Parathyroid adenoma (tissue), 2 donors: Measurements from ENCODE around the gene ST6GALNAC4.

Experiments used
- H2AFZ ChIP-seq: fragments of 300-600 bp; sonication (generic); one replicate; pipeline ENCODE4 v1.7.0; 2017; ENCODE audit warnings: antibody characterized with exemption, mild to moderate bottlenecking
- H3K27ac ChIP-seq: fragments of 300-600 bp; sonication (generic); one replicate; pipeline ENCODE4 v1.7.0; 2017
- H3K27me3 ChIP-seq: fragments of 300-600 bp; sonication (generic); one replicate; pipeline ENCODE4 v1.7.0; 2017; ENCODE audit warnings: low read length; ENCODE audit not compliant: control insufficient read depth, insufficient read depth
- H3K36me3 ChIP-seq: fragments of 300-600 bp; sonication (generic); one replicate; pipeline ENCODE4 v1.7.0; 2017; ENCODE audit warnings: low read length; ENCODE audit not compliant: control insufficient read depth, insufficient read depth
- H3K4me1 ChIP-seq: fragments of 300-600 bp; sonication (generic); one replicate; pipeline ENCODE4 v1.7.0; 2017; ENCODE audit warnings: control low read depth
- H3K4me2 ChIP-seq: fragments of 300-600 bp; sonication (generic); one replicate; pipeline ENCODE4 v1.7.0; 2017; ENCODE audit warnings: low read length
- H3K4me3 ChIP-seq: fragments of 300-600 bp; sonication (generic); one replicate; pipeline ENCODE4 v1.7.0; 2017; ENCODE audit warnings: low read depth, low read length
- H3K79me2 ChIP-seq: fragments of 300-600 bp; sonication (generic); one replicate; pipeline ENCODE4 v1.7.0; 2017; ENCODE audit warnings: control low read depth
- H3K9ac ChIP-seq: fragments of 300-600 bp; sonication (generic); one replicate; pipeline ENCODE4 v1.7.0; 2017; ENCODE audit warnings: mild to moderate bottlenecking
- H3K9me3 ChIP-seq: fragments of 300-600 bp; sonication (generic); one replicate; pipeline ENCODE4 v1.7.0; 2017; ENCODE audit warnings: low read length; ENCODE audit not compliant: control insufficient read depth
- CTCF ChIP-seq: fragments of 300-600 bp; sonication (generic); IDR thresholded peaks from one replicate; pipeline ENCODE4 v1.7.0; 2017; ENCODE audit warnings: antibody characterized with exemption, mild to moderate bottlenecking
- donor health status: primary hyperparathyroidism.

The ST6GALNAC4 gene

GRCh38 chr9:127942216-127943010 lies 25.6 kb upstream of the ST6GALNAC4 start:
- no peaks in the 10 kb centered on the region for H3K79me2 ChIP-seq
- no peak overlapping the region for H3K27ac ChIP-seq
- peak; percentile 64 for TF ChIP-seq CTCF
- H3K9ac ChIP-seq, result no peak overlapping the region
- H3K36me3 ChIP-seq, result no peaks in the 10 kb centered on the region
- no peaks in the 10 kb centered on the region for H3K9me3 ChIP-seq
- no peaks in the 10 kb centered on the region for H3K4me1 ChIP-seq
- no peaks in the 10 kb centered on the region for H3K27me3 ChIP-seq
- H3K4me2 ChIP-seq, result no peak overlapping the region
- H3K4me3 ChIP-seq, result no peak overlapping the region
- H2AFZ ChIP-seq, result no peak overlapping the region

GRCh38 chr9:127941961-127942215 lies 25.0 kb upstream of the ST6GALNAC4 start:
- Histone ChIP-seq H3K4me3 (no peak overlapping the region), H3K9ac (no peak overlapping the region), H3K27ac (no peak overlapping the region), H2AFZ (no peak overlapping the region), H3K79me2 (peaks cover 2% of the 10 kb centered on the region), H3K9me3 (no peaks in the 10 kb centered on the region), H3K36me3 (no peaks in the 10 kb centered on the region), H3K4me2 (no peak overlapping the region), H3K27me3 (no peaks in the 10 kb centered on the region), H3K4me1 (no peaks in the 10 kb centered on the region)
- no peak for TF ChIP-seq CTCF

- no peak overlapping the region for H3K9ac ChIP-seq
- no peak overlapping the region for H3K4me2 ChIP-seq
- no peaks in the 10 kb centered on the region for H3K27me3 ChIP-seq
- H3K36me3 ChIP-seq, result no peaks in the 10 kb centered on the region
- no peak overlapping the region for H3K4me3 ChIP-seq
- H3K79me2 ChIP-seq, result peaks cover 3% of the 10 kb centered on the region
- H2AFZ ChIP-seq, result no peak overlapping the region
- H3K27ac ChIP-seq, result no peak overlapping the region
- no peaks in the 10 kb centered on the region for H3K4me1 ChIP-seq
- no peak for TF ChIP-seq CTCF
- H3K9me3 ChIP-seq, result no peaks in the 10 kb centered on the region
Observed at GRCh38 chr9:127941062-127941960, 24.5 kb upstream of the ST6GALNAC4 start.

- no peaks in the 10 kb centered on the region for H3K27me3 ChIP-seq
- H3K79me2 ChIP-seq, result peaks cover 5% of the 10 kb centered on the region
- H3K36me3 ChIP-seq, result no peaks in the 10 kb centered on the region
- no peak overlapping the region for H3K27ac ChIP-seq
- no peak overlapping the region for H3K4me2 ChIP-seq
- TF ChIP-seq CTCF, result no peak
- H3K4me1 ChIP-seq, result no peaks in the 10 kb centered on the region
- H3K4me3 ChIP-seq, result no peak overlapping the region
- no peak overlapping the region for H3K9ac ChIP-seq
- H3K9me3 ChIP-seq, result no peaks in the 10 kb centered on the region
- no peak overlapping the region for H2AFZ ChIP-seq
Observed at GRCh38 chr9:127940593-127940992, 23.8 kb upstream of the ST6GALNAC4 start.
